Measurements from ENCODE around the gene SFTPA1.
"Not testable (repeated sequence)": the region's sequence is repeated elsewhere in the genome, so short reads cannot be mapped to it uniquely, and the experiment has no call there.

SFTPA1 gene

GRCh38 chr10:79608505-79609375 is 2.0 kb upstream of the SFTPA1 start:
- peak in 1 of 2 donors; percentile 18 for DNase-seq (ENCODE audit: low read depth in 1 of 2, low spot score in 1 of 2)

- DNase-seq (ENCODE audit: low read depth in 1 of 2, low spot score in 1 of 2), result not testable (repeated sequence)
Observed at GRCh38 chr10:79611193-79611976, 646 bp downstream of the SFTPA1 start.

GRCh38 chr10:79615577-79615976 is 4.8 kb downstream of the SFTPA1 start:
- DNase-seq (ENCODE audit: low read depth in 1 of 2, low spot score in 1 of 2), result no peak

GRCh38 chr10:79616164-79616563 is 5.4 kb downstream of the SFTPA1 start:
- DNase-seq (ENCODE audit: low read depth in 1 of 2, low spot score in 1 of 2), result no peak

GRCh38 chr10:79623663-79624062 is 12.9 kb downstream of the SFTPA1 start:
- DNase-seq (ENCODE audit: low read depth in 1 of 2, low spot score in 1 of 2), result not testable (repeated sequence)

- no peak for DNase-seq (ENCODE audit: low read depth in 1 of 2, low spot score in 1 of 2)
Observed at GRCh38 chr10:79627075-79627474, 16.3 kb downstream of the SFTPA1 start.

- no peak for DNase-seq (ENCODE audit: low read depth in 1 of 2, low spot score in 1 of 2)
Observed at GRCh38 chr10:79628083-79628482, 17.3 kb downstream of the SFTPA1 start.

GRCh38 chr10:79628988-79629954 is 18.5 kb downstream of the SFTPA1 start:
- DNase-seq (ENCODE audit: low read depth in 1 of 2, low spot score in 1 of 2), result no peak

- DNase-seq (ENCODE audit: low read depth in 1 of 2, low spot score in 1 of 2), result no peak
Observed at GRCh38 chr10:79629955-79630327, 19.2 kb downstream of the SFTPA1 start.

GRCh38 chr10:79636654-79637199 is 26.0 kb downstream of the SFTPA1 start:
- DNase-seq (ENCODE audit: low read depth in 1 of 2, low spot score in 1 of 2), result not testable (repeated sequence)

GRCh38 chr10:79638318-79638717 is 27.6 kb downstream of the SFTPA1 start:
- no peak for DNase-seq (ENCODE audit: low read depth in 1 of 2, low spot score in 1 of 2)

- DNase-seq (ENCODE audit: low read depth in 1 of 2, low spot score in 1 of 2), result not testable (repeated sequence)
Observed at GRCh38 chr10:79652695-79653094, 42.0 kb downstream of the SFTPA1 start.

GRCh38 chr10:79663287-79663686 is 52.5 kb downstream of the SFTPA1 start:
- not testable (repeated sequence) for DNase-seq (ENCODE audit: low read depth in 1 of 2, low spot score in 1 of 2)

- not testable (repeated sequence) for DNase-seq (ENCODE audit: low read depth in 1 of 2, low spot score in 1 of 2)
Observed at GRCh38 chr10:79664686-79665085, 53.9 kb downstream of the SFTPA1 start.
